H1 (cell line): ENCODE measurements around the gene ALPI. TPM values are rescaled to one million over a fixed set of nuclear protein-coding genes. Genes with fewer than 3 reads are reported as not detected.

Experiments
- CTCF ChIA-PET: fragments of 300-600 bp; sonication (Branson Sonifier 250); formaldehyde crosslinking; loops from one replicate; lab custom pipeline; 2021; ENCODE audit not compliant: partially characterized antibody; lab: Charles Lee
- POLR2A ChIA-PET: fragments of 300-600 bp; sonication (Branson Sonifier 250); formaldehyde crosslinking; loops from one replicate; lab custom pipeline; 2021; ENCODE audit warnings: inconsistent platforms; ENCODE audit not compliant: partially characterized antibody; lab: Charles Lee
- DNase-seq, 2 experiments: peaks; one replicate each; pipeline versions ENCODE4 v3.0.0 to v3.0.0-alpha.2; 2010 to 2022; ENCODE audit warnings: low spot score in 2 of 2, low read depth in 1 of 2, mixed read lengths in 1 of 2
- FAIRE-seq: peaks from 2 replicates; lab custom pipeline; 2011; peaks lifted over from hg19 to GRCh38; lab: Jason Lieb, UNC
- H2AFZ ChIP-seq: 2 replicates; pipeline ENCODE4 v1.8.1; 2012; ENCODE audit warnings: low read length, inconsistent platforms
- H2AK5ac ChIP-seq: 2 replicates; pipeline ENCODE4 v1.6.1; 2013; ENCODE audit warnings: low read depth, low read length
- H2BK120ac ChIP-seq: replicated peaks from 2 replicates; pipeline ENCODE3; 2013; ENCODE audit warnings: low read depth, low read length, inconsistent platforms
- H2BK12ac ChIP-seq: 2 replicates; pipeline ENCODE4 v1.6.1; 2013; ENCODE audit warnings: low read depth, low read length
- H2BK15ac ChIP-seq: 2 replicates; pipeline ENCODE4 v1.6.1; 2013; ENCODE audit warnings: low read length
- H2BK20ac ChIP-seq: 2 replicates; pipeline ENCODE4 v1.6.1; 2013; ENCODE audit warnings: low read length
- H2BK5ac ChIP-seq: 2 replicates; pipeline ENCODE4 v1.6.1; 2013; ENCODE audit warnings: low read depth, low read length
- H3K14ac ChIP-seq: 2 replicates; pipeline ENCODE4 v1.6.1; 2013; ENCODE audit warnings: inconsistent platforms; ENCODE audit not compliant: insufficient read length
- H3K18ac ChIP-seq: 2 replicates; pipeline ENCODE4 v1.6.1; 2013; ENCODE audit warnings: low read length; ENCODE audit errors: extremely low read depth
- H3K23ac ChIP-seq: 2 replicates; pipeline ENCODE4 v1.6.1; 2013; ENCODE audit warnings: inconsistent platforms; ENCODE audit not compliant: insufficient read length
- H3K23me2 ChIP-seq: 2 replicates; pipeline ENCODE4 v1.6.1; 2013; ENCODE audit warnings: low read depth, low read length
- H3K27ac ChIP-seq: 2 replicates; pipeline ENCODE4 v1.6.1; 2011; ENCODE audit warnings: low read depth, low read length, inconsistent platforms
- H3K27me3 ChIP-seq, 4 experiments: replicated peaks in 1 of 4; 1 replicate in 1 of 4; 2 replicates in 3 of 4; pipeline versions ENCODE4 v1.6.1 to v1.8.1; 2011 to 2013; ENCODE audit warnings: low read length in 3 of 4, mild to moderate bottlenecking in 3 of 4, inconsistent platforms in 2 of 4, mixed read lengths in 2 of 4, moderate library complexity in 1 of 4; ENCODE audit not compliant: control insufficient read depth in 3 of 4, insufficient read depth in 3 of 4; ENCODE audit errors: extremely low read depth in 1 of 4
- H3K36me3 ChIP-seq, 4 experiments: 2 replicates each; pipeline versions ENCODE4 v1.6.1 to v1.8.1; 2011 to 2013; ENCODE audit warnings: mild to moderate bottlenecking in 4 of 4, low read length in 3 of 4, moderate library complexity in 2 of 4, control low read depth in 1 of 4, inconsistent platforms in 1 of 4; ENCODE audit not compliant: insufficient read depth in 4 of 4, control insufficient read depth in 2 of 4
- H3K4ac ChIP-seq: replicated peaks from 2 replicates; pipeline ENCODE3; 2013; ENCODE audit warnings: low read length, low read depth, mixed read lengths, inconsistent platforms; ENCODE audit not compliant: insufficient read length
- H3K4me1 ChIP-seq, 4 experiments: replicated peaks in 1 of 4; 1 replicate in 1 of 4; 2 replicates in 3 of 4; pipeline versions ENCODE4 v1.6.1 to v1.8.1; 2011 to 2013; ENCODE audit warnings: low read length in 3 of 4, inconsistent platforms in 2 of 4, mixed read lengths in 1 of 4; ENCODE audit not compliant: insufficient read depth in 4 of 4, control insufficient read depth in 3 of 4
- H3K4me2 ChIP-seq, 2 experiments: 2 replicates each; pipeline versions ENCODE4 v1.6.1 to v1.8.1; 2011 to 2013; ENCODE audit warnings: low read depth in 2 of 2, low read length in 2 of 2, control low read depth in 1 of 2, inconsistent platforms in 1 of 2, mild to moderate bottlenecking in 1 of 2; ENCODE audit not compliant: insufficient read depth in 1 of 2
- H3K4me3 ChIP-seq, 4 experiments: fragments of 200-600, 300-600 bp in 1 of 4; sonication (generic), shearing (Covaris generic), sonication (Bioruptor Twin) in 1 of 4; 2 replicates each; pipeline versions ENCODE4 v1.5.1 to v1.8.1; 2011 to 2016; ENCODE audit warnings: low read length in 4 of 4, low read depth in 3 of 4, control low read depth in 2 of 4, inconsistent platforms in 2 of 4, mild to moderate bottlenecking in 2 of 4, mixed read lengths in 1 of 4, moderate library complexity in 1 of 4; ENCODE audit not compliant: insufficient read depth in 2 of 4; ENCODE audit errors: extremely low read depth in 1 of 4
- H3K56ac ChIP-seq: replicated peaks from 2 replicates; pipeline ENCODE3; 2013; ENCODE audit warnings: low read depth, mild to moderate bottlenecking, mixed read lengths, low read length, inconsistent platforms; ENCODE audit not compliant: insufficient read length
- H3K79me1 ChIP-seq: 2 replicates; pipeline ENCODE4 v1.6.1; 2013; ENCODE audit warnings: low read depth, low read length, control low read depth
- H3K79me2 ChIP-seq, 2 experiments: 2 replicates each; pipeline versions ENCODE4 v1.6.1 to v1.8.1; 2012 to 2013; ENCODE audit warnings: low read length in 2 of 2, mild to moderate bottlenecking in 2 of 2, inconsistent platforms in 1 of 2; ENCODE audit not compliant: insufficient read depth in 2 of 2, control insufficient read depth in 1 of 2
- H3K9ac ChIP-seq, 4 experiments: replicated peaks in 1 of 4; 1 replicate in 1 of 4; 2 replicates in 3 of 4; pipeline versions ENCODE4 v1.6.1 to v1.8.1; 2011 to 2013; ENCODE audit warnings: low read depth in 3 of 4, low read length in 3 of 4, control low read depth in 2 of 4, mild to moderate bottlenecking in 2 of 4, moderate library complexity in 2 of 4, inconsistent platforms in 1 of 4; ENCODE audit errors: extremely low read depth in 1 of 4
- H3K9me3 ChIP-seq, 2 experiments: 2 replicates each; pipeline versions ENCODE4 v1.6.1 to v1.8.1; 2012 to 2013; ENCODE audit warnings: mild to moderate bottlenecking in 2 of 2, moderate library complexity in 2 of 2, control low read depth in 1 of 2, inconsistent platforms in 1 of 2, low read depth in 1 of 2, low read length in 1 of 2, mixed read lengths in 1 of 2; ENCODE audit not compliant: insufficient read depth in 2 of 2
- H4K20me1 ChIP-seq, 2 experiments: replicated peaks in 1 of 2; 2 replicates each; pipeline versions ENCODE3 to v1.8.1; 2011 to 2013; ENCODE audit warnings: inconsistent platforms in 2 of 2, low read length in 2 of 2, mild to moderate bottlenecking in 1 of 2; ENCODE audit not compliant: insufficient read depth in 2 of 2, control insufficient read depth in 1 of 2
- H4K5ac ChIP-seq: 2 replicates; pipeline ENCODE4 v1.6.1; 2013; ENCODE audit warnings: low read length, low read depth, mixed read lengths, inconsistent platforms; ENCODE audit not compliant: insufficient read length
- H4K8ac ChIP-seq: 2 replicates; pipeline ENCODE4 v1.8.0; 2013; ENCODE audit warnings: mild to moderate bottlenecking, moderate library complexity, low read length, inconsistent platforms; ENCODE audit not compliant: insufficient read depth; ENCODE audit errors: extremely low read depth
- H4K91ac ChIP-seq: replicated peaks from 2 replicates; pipeline ENCODE3; 2013; ENCODE audit warnings: low read length, mixed read lengths, inconsistent platforms; ENCODE audit not compliant: insufficient read length
- EGR1 ChIP-seq: IDR thresholded peaks from 2 replicates; pipeline ENCODE4 v1.6.1; 2011; ENCODE audit warnings: low read depth, low read length, borderline replicate concordance
- GTF2F1 ChIP-seq: IDR thresholded peaks from 2 replicates; pipeline ENCODE4 v1.6.1; 2012; ENCODE audit warnings: low read depth, low read length, improper control_type of control experiment, borderline replicate concordance
- JUN ChIP-seq: IDR thresholded peaks from 2 replicates; pipeline ENCODE4 v1.6.1; 2011; ENCODE audit warnings: low read depth, mild to moderate bottlenecking, improper control_type of control experiment, low read length
- JUND ChIP-seq: IDR thresholded peaks from 2 replicates; pipeline ENCODE4 v1.6.1; 2011; ENCODE audit warnings: mild to moderate bottlenecking, improper control_type of control experiment, low read length
- KDM5A ChIP-seq: fragments of 200-600 bp; IDR thresholded peaks from 2 replicates; pipeline ENCODE4 v1.7.1; 2012; ENCODE audit warnings: mild to moderate bottlenecking, low read length, inconsistent platforms, mixed read lengths
- NRF1 ChIP-seq: IDR thresholded peaks from 2 replicates; pipeline ENCODE4 v1.6.1; 2011; ENCODE audit warnings: mild to moderate bottlenecking, low read depth, low read length, improper control_type of control experiment
- RAD21 ChIP-seq, 2 experiments: IDR thresholded peaks in 1 of 2; conservative IDR thresholded peaks in 1 of 2; 2 replicates each; pipeline ENCODE4 v1.6.1; 2011; ENCODE audit warnings: low read depth in 2 of 2, low read length in 2 of 2, improper control_type of control experiment in 1 of 2, inconsistent platforms in 1 of 2, mild to moderate bottlenecking in 1 of 2, moderate library complexity in 1 of 2
- SIN3A ChIP-seq, 2 experiments: IDR thresholded peaks in 1 of 2; conservative IDR thresholded peaks in 1 of 2; 2 replicates each; pipeline ENCODE4 v1.6.1; 2011 to 2012; ENCODE audit warnings: low read length in 2 of 2, improper control_type of control experiment in 1 of 2, low read depth in 1 of 2, mild to moderate bottlenecking in 1 of 2
- WGBS, 2 experiments: shearing (Covaris generic) in 1 of 2; methylation state at CpG; one replicate each; pipeline versions ENCODE4 v1.1.6 to v1.1.7; 2013 to 2015; ENCODE audit warnings: low lambda C conversion rate in 2 of 2, mixed read lengths in 2 of 2, inconsistent platforms in 1 of 2, low coverage in 1 of 2, missing lambda C conversion rate in 1 of 2; ENCODE audit not compliant: insufficient replicate concordance in 2 of 2, insufficient coverage in 1 of 2, insufficient read length in 1 of 2; ENCODE audit errors: extremely low coverage in 1 of 2, missing lambda C conversion rate in 1 of 2; 5-methylcytosine and 5-hydroxymethylcytosine counted together
- polyA plus RNA-seq, 7 experiments: library from polyadenylated mRNA; depleted of rRNA in 3 of 7; stranded (reverse) in 5 of 7; unstranded in 2 of 7; fragments of >200 nt in 5 of 7; fragments of 200-250 nt in 2 of 7; gene quantifications; 1 replicate in 5 of 7; 2 replicates in 1 of 7; 4 replicates in 1 of 7; pipeline versions ENCODE4 v1.2.1 to v1.2.3, GENCODE V29; 2011 to 2013; ENCODE audit warnings: missing spikeins in 2 of 7, mixed read lengths in 2 of 7
- total RNA-seq: library from RNA; stranded (reverse); fragmentation: NEBNext Ultra II Directional; extraction: Animal tissue kit (Norgen Biotek cat#: 25700); gene quantifications from 2 replicates; pipeline ENCODE4 v1.2.1, GENCODE V29; 2021
- TF ChIP-seq, protein P1 (sequence below), 3 experiments: IDR thresholded peaks; 1 replicate in 2 of 3; 2 replicates in 1 of 3; pipeline versions ENCODE4 v1.5.1 to v1.6.1; 2011; ENCODE audit warnings: low read length in 3 of 3, mild to moderate bottlenecking in 3 of 3, inconsistent platforms in 2 of 3, low read depth in 1 of 3, moderate library complexity in 1 of 3; ENCODE audit not compliant: insufficient read depth in 1 of 3; ENCODE audit errors: control extremely low read depth in 1 of 3

ALPI gene
- total and polyA plus RNA-seq, 2 of the 8 experiments (the other 6 are each of a cell fraction or from before 2014, with no cell fraction given), result not detected

DNA sequence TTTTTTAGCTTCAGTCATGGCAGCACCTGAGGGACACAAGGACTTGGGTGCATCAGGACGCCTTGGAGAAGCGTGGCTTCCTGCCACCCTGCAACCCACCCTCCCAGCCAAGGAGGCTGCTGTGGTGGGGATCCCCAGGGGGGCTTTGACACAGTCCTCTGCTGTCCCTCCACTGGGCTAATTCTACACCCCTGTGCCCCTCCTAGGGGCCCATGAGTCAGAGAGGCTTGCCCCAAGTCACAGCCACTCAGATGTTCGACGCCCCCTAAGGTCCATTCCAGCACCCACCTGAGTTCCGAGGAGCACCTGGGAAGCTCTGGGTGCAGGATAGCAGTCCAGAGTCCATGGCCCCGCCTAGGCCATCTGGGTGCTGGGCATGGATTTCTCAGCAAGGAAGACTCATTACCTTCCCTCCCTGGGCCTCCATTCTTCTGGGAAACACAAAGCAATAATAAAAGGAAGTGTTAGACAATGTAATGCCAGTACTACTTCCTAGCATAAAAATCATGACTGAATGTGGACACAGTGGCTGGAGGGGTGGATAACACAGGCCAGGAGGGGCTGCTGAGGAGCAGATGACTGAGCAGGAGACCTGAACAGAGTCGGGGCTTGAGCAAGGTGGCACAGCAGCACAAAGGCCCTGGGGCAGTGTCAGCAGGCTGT, 45.6 kb upstream of the ALPI start:
- H3K14ac ChIP-seq, result no peak overlapping the region
- H2AFZ ChIP-seq, result no peak overlapping the region
- H2BK20ac ChIP-seq, result no peak overlapping the region
- H3K27ac ChIP-seq, result no peak overlapping the region
- no peak overlapping the region for H2BK12ac ChIP-seq
- no peak overlapping the region for H4K91ac ChIP-seq
- H3K9me3 ChIP-seq, result no peaks in the 10 kb centered on the region
- H2BK5ac ChIP-seq, result no peak overlapping the region
- peak overlapping the region; percentile 32 for H3K18ac ChIP-seq
- no peaks in the 10 kb centered on the region; the same call in 1 of the 2 replicates for H3K79me1 ChIP-seq
- H3K4me1 ChIP-seq, result peaks cover 0 to 2% (median 0%) of the 10 kb centered on the region in 4 experiments; a peak in 2 of 7 replicates
- WGBS, 2 experiments, result 85% methylated on average over 7 of the region's 7 CpGs; no CpG with 5 or more reads in 1 of the 2 experiments
- H3K56ac ChIP-seq, result no peak overlapping the region
- H4K5ac ChIP-seq, result no peak overlapping the region
- no peak overlapping the region for H3K4me3 ChIP-seq
- H3K9ac ChIP-seq, result no peak overlapping the region
- H4K8ac ChIP-seq, result no peak overlapping the region
- no peak overlapping the region for H3K4ac ChIP-seq
- no peak overlapping the region for H2AK5ac ChIP-seq
- H3K27me3 ChIP-seq, result no peaks in the 10 kb centered on the region
- no peak overlapping the region for H2BK120ac ChIP-seq
- no peak overlapping the region for H3K23ac ChIP-seq
- FAIRE-seq (no peak), DNase-seq (no peak)
- ChIA-PET POLR2A (interaction anchor here (0.8 to 8.5 kb wide), 7 partner anchors 9 to 45 kb away, joined by 3 to 70 read pairs (median 5); no protein-coding TSS in a partner anchor), CTCF (interaction anchor here (0.5 to 3.6 kb wide), 8 partner anchors 9 to 45 kb away, joined by 3 to 16 read pairs (median 4); no protein-coding TSS in a partner anchor)
- no peaks in the 10 kb centered on the region; the same call in 1 of the 2 replicates for H3K23me2 ChIP-seq
- H2BK15ac ChIP-seq, result no peak overlapping the region
- peaks cover 0 to 26% (median 12%) of the 10 kb centered on the region in 4 experiments; a peak in 5 of 8 replicates for H3K36me3 ChIP-seq
- H3K4me2 ChIP-seq, result no peak overlapping the region
- no peaks in the 10 kb centered on the region for H3K79me2 ChIP-seq
- peaks cover 0 to 2% of the 10 kb centered on the region in 2 experiments for H4K20me1 ChIP-seq
- no peak for TF ChIP-seq KDM5A
- no peak for TF ChIP-seq NRF1
- no peak for TF ChIP-seq RAD21 (IDR thresholded peaks at IDR 0.05 in 1 of 2, conservative IDR thresholded peaks at IDR 0.05 in 1 of 2; ENCODE audit: low read depth in 2 of 2, low read length in 2 of 2)
- TF ChIP-seq JUND, result no peak
- TF ChIP-seq GTF2F1, result no peak
- TF ChIP-seq, protein P1, sequence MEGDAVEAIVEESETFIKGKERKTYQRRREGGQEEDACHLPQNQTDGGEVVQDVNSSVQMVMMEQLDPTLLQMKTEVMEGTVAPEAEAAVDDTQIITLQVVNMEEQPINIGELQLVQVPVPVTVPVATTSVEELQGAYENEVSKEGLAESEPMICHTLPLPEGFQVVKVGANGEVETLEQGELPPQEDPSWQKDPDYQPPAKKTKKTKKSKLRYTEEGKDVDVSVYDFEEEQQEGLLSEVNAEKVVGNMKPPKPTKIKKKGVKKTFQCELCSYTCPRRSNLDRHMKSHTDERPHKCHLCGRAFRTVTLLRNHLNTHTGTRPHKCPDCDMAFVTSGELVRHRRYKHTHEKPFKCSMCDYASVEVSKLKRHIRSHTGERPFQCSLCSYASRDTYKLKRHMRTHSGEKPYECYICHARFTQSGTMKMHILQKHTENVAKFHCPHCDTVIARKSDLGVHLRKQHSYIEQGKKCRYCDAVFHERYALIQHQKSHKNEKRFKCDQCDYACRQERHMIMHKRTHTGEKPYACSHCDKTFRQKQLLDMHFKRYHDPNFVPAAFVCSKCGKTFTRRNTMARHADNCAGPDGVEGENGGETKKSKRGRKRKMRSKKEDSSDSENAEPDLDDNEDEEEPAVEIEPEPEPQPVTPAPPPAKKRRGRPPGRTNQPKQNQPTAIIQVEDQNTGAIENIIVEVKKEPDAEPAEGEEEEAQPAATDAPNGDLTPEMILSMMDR (IDR thresholded peaks at IDR 0.05; ENCODE audit: control extremely low read depth in 1 of 3, insufficient read depth in 1 of 3, low read depth in 1 of 3, low read length in 3 of 3), result no peak
- no peak for TF ChIP-seq SIN3A (conservative IDR thresholded peaks at IDR 0.05 in 1 of 2, IDR thresholded peaks at IDR 0.05 in 1 of 2; ENCODE audit: low read depth in 1 of 2, low read length in 2 of 2)
- no peak for TF ChIP-seq JUN
- no peak for TF ChIP-seq EGR1
